KMS-11 (cell line): Measurements from ENCODE around the gene IST1.

Source experiments
- H2AFZ ChIP-seq: fragments of 200-600 bp; sonication (generic); 2 replicates; pipeline ENCODE4 v1.6.1; 2016; ENCODE audit warnings: antibody characterized with exemption, mixed run types, low read depth
- H3K27ac ChIP-seq: fragments of 200-600 bp; sonication (generic); 2 replicates; pipeline ENCODE4 v1.6.1; 2016; ENCODE audit warnings: mild to moderate bottlenecking, mixed run types
- H3K27me3 ChIP-seq: fragments of 200-600 bp; sonication (generic); 2 replicates; pipeline ENCODE4 v1.6.1; 2017; ENCODE audit warnings: mild to moderate bottlenecking, low read depth, mixed run types, moderate library complexity; ENCODE audit not compliant: insufficient read depth
- H3K36me3 ChIP-seq: fragments of 200-600 bp; sonication (generic); 2 replicates; pipeline ENCODE4 v1.6.1; 2017; ENCODE audit warnings: mild to moderate bottlenecking, mixed run types; ENCODE audit not compliant: insufficient read depth
- H3K4me1 ChIP-seq: fragments of 200-600 bp; sonication (generic); 2 replicates; pipeline ENCODE4 v1.6.1; 2016; ENCODE audit warnings: mild to moderate bottlenecking, low read depth, mixed run types; ENCODE audit not compliant: poor library complexity, severe bottlenecking
- H3K4me2 ChIP-seq: fragments of 200-600 bp; sonication (generic); 2 replicates; pipeline ENCODE4 v1.7.0; 2016; ENCODE audit warnings: mild to moderate bottlenecking, mixed run types
- H3K4me3 ChIP-seq: fragments of 200-600 bp; sonication (generic); IDR thresholded peaks from 2 replicates; pipeline ENCODE4 v1.6.1; 2017; ENCODE audit warnings: low read depth, low read length, mixed read lengths; ENCODE audit not compliant: insufficient read depth
- H3K79me2 ChIP-seq: fragments of 200-600 bp; sonication (generic); 2 replicates; pipeline ENCODE4 v1.6.1; 2016; ENCODE audit warnings: low read depth, mixed run types; ENCODE audit not compliant: insufficient read depth
- H3K9ac ChIP-seq: fragments of 200-600 bp; sonication (generic); 2 replicates; pipeline ENCODE4 v1.6.1; 2016; ENCODE audit warnings: mild to moderate bottlenecking, mixed run types
- H4K20me1 ChIP-seq: fragments of 200-600 bp; sonication (generic); 2 replicates; pipeline ENCODE4 v1.6.1; 2016; ENCODE audit warnings: mild to moderate bottlenecking, mixed run types; ENCODE audit not compliant: insufficient read depth
- TF ChIP-seq, protein P1 (sequence below): fragments of 200-600 bp; sonication (generic); conservative IDR thresholded peaks from 2 replicates; pipeline ENCODE4 v1.6.1; 2017; ENCODE audit warnings: low read depth, mild to moderate bottlenecking, antibody characterized with exemption, low read length, moderate library complexity, mixed read lengths

IST1 gene

GRCh38 chr16:71920658-71921057 is 25.3 kb downstream of the IST1 start:
- H4K20me1 ChIP-seq: no peaks in the 10 kb centered on the region; the same call in 1 of the 2 replicates
- H3K27ac ChIP-seq: no peak overlapping the region
- H3K36me3 ChIP-seq: peaks cover 38% of the 10 kb centered on the region
- no peaks in the 10 kb centered on the region for H3K27me3 ChIP-seq
- H3K4me3 ChIP-seq: no peak overlapping the region
- TF ChIP-seq, protein P1, sequence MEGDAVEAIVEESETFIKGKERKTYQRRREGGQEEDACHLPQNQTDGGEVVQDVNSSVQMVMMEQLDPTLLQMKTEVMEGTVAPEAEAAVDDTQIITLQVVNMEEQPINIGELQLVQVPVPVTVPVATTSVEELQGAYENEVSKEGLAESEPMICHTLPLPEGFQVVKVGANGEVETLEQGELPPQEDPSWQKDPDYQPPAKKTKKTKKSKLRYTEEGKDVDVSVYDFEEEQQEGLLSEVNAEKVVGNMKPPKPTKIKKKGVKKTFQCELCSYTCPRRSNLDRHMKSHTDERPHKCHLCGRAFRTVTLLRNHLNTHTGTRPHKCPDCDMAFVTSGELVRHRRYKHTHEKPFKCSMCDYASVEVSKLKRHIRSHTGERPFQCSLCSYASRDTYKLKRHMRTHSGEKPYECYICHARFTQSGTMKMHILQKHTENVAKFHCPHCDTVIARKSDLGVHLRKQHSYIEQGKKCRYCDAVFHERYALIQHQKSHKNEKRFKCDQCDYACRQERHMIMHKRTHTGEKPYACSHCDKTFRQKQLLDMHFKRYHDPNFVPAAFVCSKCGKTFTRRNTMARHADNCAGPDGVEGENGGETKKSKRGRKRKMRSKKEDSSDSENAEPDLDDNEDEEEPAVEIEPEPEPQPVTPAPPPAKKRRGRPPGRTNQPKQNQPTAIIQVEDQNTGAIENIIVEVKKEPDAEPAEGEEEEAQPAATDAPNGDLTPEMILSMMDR: no peak
- H3K9ac ChIP-seq: no peak overlapping the region
- no peaks in the 10 kb centered on the region for H3K4me1 ChIP-seq
- no peak overlapping the region for H3K4me2 ChIP-seq
- peaks cover 48% of the 10 kb centered on the region for H3K79me2 ChIP-seq
- H2AFZ ChIP-seq: no peak overlapping the region

- H4K20me1 ChIP-seq: no peaks in the 10 kb centered on the region
- no peaks in the 10 kb centered on the region for H3K27me3 ChIP-seq
- no peak overlapping the region for H3K9ac ChIP-seq
- no peak overlapping the region for H3K27ac ChIP-seq
- H2AFZ ChIP-seq: no peak overlapping the region
- H3K36me3 ChIP-seq: peaks cover 35% of the 10 kb centered on the region
- H3K4me2 ChIP-seq: no peak overlapping the region
- H3K79me2 ChIP-seq: peaks cover 17% of the 10 kb centered on the region; the same call in 1 of the 2 replicates
- TF ChIP-seq, protein P1: no peak
- H3K4me3 ChIP-seq: no peak overlapping the region
- H3K4me1 ChIP-seq: peaks cover 20% of the 10 kb centered on the region
Measured at GRCh38 chr16:71923941-71924690, 28.8 kb downstream of the IST1 start.

DNA sequence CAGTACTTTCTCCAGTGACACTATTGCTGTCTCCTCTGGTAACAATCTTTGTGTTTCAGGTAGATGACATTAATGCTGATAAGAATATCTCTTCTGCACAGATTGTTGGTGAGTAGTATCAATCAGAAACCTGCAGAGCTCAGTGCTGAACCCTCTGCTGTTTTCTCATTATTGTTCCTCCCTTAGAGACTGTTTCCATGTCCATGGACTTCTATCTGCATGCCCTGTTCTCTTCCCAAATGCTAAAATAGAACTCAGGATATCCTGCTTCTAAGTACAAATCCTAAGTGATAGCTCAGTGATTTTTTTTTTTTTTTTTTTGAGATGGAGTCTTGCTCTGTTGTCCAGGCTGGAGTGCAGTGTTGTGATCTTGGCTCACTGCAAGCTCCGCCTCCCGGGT is 29.4 kb downstream of the IST1 start:
- Histone ChIP-seq H3K9ac (no peak overlapping the region), H3K36me3 (peaks cover 29% of the 10 kb centered on the region), H3K4me3 (no peak overlapping the region), H4K20me1 (no peaks in the 10 kb centered on the region), H3K27ac (no peak overlapping the region), H3K79me2 (peaks cover 15% of the 10 kb centered on the region; the same call in 1 of the 2 replicates), H2AFZ (no peak overlapping the region), H3K4me2 (no peak overlapping the region), H3K4me1 (peaks cover 20% of the 10 kb centered on the region), H3K27me3 (no peaks in the 10 kb centered on the region)
- TF ChIP-seq, protein P1: no peak

DNA sequence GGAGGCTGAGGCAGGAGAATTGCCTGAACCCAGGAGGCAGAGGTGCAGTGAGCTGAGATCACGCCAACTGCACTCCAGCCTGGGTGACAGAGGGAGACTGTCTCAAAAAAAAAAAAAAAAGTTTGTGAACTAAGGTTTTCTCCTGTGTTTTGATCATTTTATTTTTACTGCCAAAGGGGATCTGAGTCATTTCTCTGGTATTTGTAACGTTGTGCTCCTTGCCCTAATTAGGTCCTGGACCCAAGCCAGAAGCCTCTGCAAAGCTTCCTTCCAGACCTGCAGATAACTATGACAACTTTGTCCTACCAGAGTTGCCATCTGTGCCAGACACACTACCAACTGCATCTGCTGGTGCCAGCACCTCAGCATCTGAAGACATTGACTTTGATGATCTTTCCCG is 32.1 kb downstream of the IST1 start:
- Histone ChIP-seq H2AFZ (no peak overlapping the region), H3K4me2 (no peak overlapping the region), H3K4me1 (peaks cover 20% of the 10 kb centered on the region), H3K4me3 (no peak overlapping the region), H3K27me3 (no peaks in the 10 kb centered on the region), H3K27ac (no peak overlapping the region), H3K79me2 (0 out of 2 replicates have a peak, but pooled peaks cover 4% of the 10 kb centered on the region), H3K9ac (no peak overlapping the region), H3K36me3 (peaks cover 14% of the 10 kb centered on the region; the same call in 1 of the 2 replicates), H4K20me1 (no peaks in the 10 kb centered on the region)
- TF ChIP-seq, protein P1: no peak
